ENCODE measurements around the gene EIPR1.
"Not testable (repeated sequence)": the region's sequence is repeated elsewhere in the genome, so short reads cannot be mapped to it uniquely, and the experiment has no call there.

EIPR1 gene

GRCh38 chr2:3180909-3181221 is 196.8 kb downstream of the EIPR1 start:
- in situ Hi-C loops (cut with HindIII; ENCODE audit: low pct_ligation_motif_present, low pct_unique_long_range_greater_than_20kb, low sequenced_read_pairs); DNase-seq: not testable (repeated sequence)

GRCh38 chr2:3180082-3180908 is 197.3 kb downstream of the EIPR1 start:
- DNase-seq = no peak
- in situ Hi-C loops (cut with HindIII; ENCODE audit: low pct_ligation_motif_present, low pct_unique_long_range_greater_than_20kb, low sequenced_read_pairs) = no loop called here

GRCh38 chr2:3179626-3180025 is 198.0 kb downstream of the EIPR1 start:
- in situ Hi-C loops (cut with HindIII; ENCODE audit: low pct_ligation_motif_present, low pct_unique_long_range_greater_than_20kb, low sequenced_read_pairs) = no loop called here
- no peak for DNase-seq

- peak; percentile 20 for DNase-seq
These were observed 198.4 kb downstream of the EIPR1 start for GRCh38 chr2:3179208-3179607.

GRCh38 chr2:3178578-3179031 is 199.0 kb downstream of the EIPR1 start:
- in situ Hi-C loops (cut with HindIII; ENCODE audit: low pct_ligation_motif_present, low pct_unique_long_range_greater_than_20kb, low sequenced_read_pairs) = no loop called here
- no peak for DNase-seq

More at GRCh38 chr2:3179208-3179607, 198.4 kb downstream of the EIPR1 start:
- in situ Hi-C loops (cut with HindIII; ENCODE audit: low pct_ligation_motif_present, low pct_unique_long_range_greater_than_20kb, low sequenced_read_pairs) = no loop called here

GRCh38 chr2:3177891-3178577 is 199.6 kb downstream of the EIPR1 start:
- in situ Hi-C loops (cut with HindIII; ENCODE audit: low pct_ligation_motif_present, low pct_unique_long_range_greater_than_20kb, low sequenced_read_pairs) = no loop called here

GRCh38 chr2:3176869-3177255 is 200.8 kb downstream of the EIPR1 start:
- in situ Hi-C loops (cut with HindIII; ENCODE audit: low pct_ligation_motif_present, low pct_unique_long_range_greater_than_20kb, low sequenced_read_pairs) = no loop called here
- DNase-seq = no peak

More at GRCh38 chr2:3177891-3178577, 199.6 kb downstream of the EIPR1 start:
- no peak for DNase-seq

GRCh38 chr2:3176071-3176868 is 201.3 kb downstream of the EIPR1 start:
- in situ Hi-C loops (cut with HindIII; ENCODE audit: low pct_ligation_motif_present, low pct_unique_long_range_greater_than_20kb, low sequenced_read_pairs) = no loop called here
- no peak for DNase-seq

GRCh38 chr2:3175568-3175955 is 202.1 kb downstream of the EIPR1 start:
- in situ Hi-C loops (cut with HindIII; ENCODE audit: low pct_ligation_motif_present, low pct_unique_long_range_greater_than_20kb, low sequenced_read_pairs) = no loop called here
- DNase-seq = no peak

- in situ Hi-C loops (cut with HindIII; ENCODE audit: low pct_ligation_motif_present, low pct_unique_long_range_greater_than_20kb, low sequenced_read_pairs) = no loop called here
- DNase-seq = no peak
These were observed 202.7 kb downstream of the EIPR1 start for GRCh38 chr2:3174626-3175567.

GRCh38 chr2:3173031-3173430 is 204.6 kb downstream of the EIPR1 start:
- no peak for DNase-seq
- in situ Hi-C loops (cut with HindIII; ENCODE audit: low pct_ligation_motif_present, low pct_unique_long_range_greater_than_20kb, low sequenced_read_pairs) = no loop called here

- in situ Hi-C loops (cut with HindIII; ENCODE audit: low pct_ligation_motif_present, low pct_unique_long_range_greater_than_20kb, low sequenced_read_pairs) = no loop called here
- DNase-seq = no peak
These were observed 205.2 kb downstream of the EIPR1 start for GRCh38 chr2:3172265-3172935.

- in situ Hi-C loops (cut with HindIII; ENCODE audit: low pct_ligation_motif_present, low pct_unique_long_range_greater_than_20kb, low sequenced_read_pairs) = no loop called here
- no peak for DNase-seq
These were observed 205.9 kb downstream of the EIPR1 start for GRCh38 chr2:3171564-3172264.

- no peak for DNase-seq
- in situ Hi-C loops (cut with HindIII; ENCODE audit: low pct_ligation_motif_present, low pct_unique_long_range_greater_than_20kb, low sequenced_read_pairs) = no loop called here
These were observed 206.7 kb downstream of the EIPR1 start for GRCh38 chr2:3170792-3171455.

GRCh38 chr2:3169106-3169870 is 208.3 kb downstream of the EIPR1 start:
- no peak for DNase-seq
- in situ Hi-C loops (cut with HindIII; ENCODE audit: low pct_ligation_motif_present, low pct_unique_long_range_greater_than_20kb, low sequenced_read_pairs) = no loop called here

GRCh38 chr2:3168230-3168891 is 209.3 kb downstream of the EIPR1 start:
- no peak for DNase-seq
- in situ Hi-C loops (cut with HindIII; ENCODE audit: low pct_ligation_motif_present, low pct_unique_long_range_greater_than_20kb, low sequenced_read_pairs) = no loop called here

Measured in ACHN (cell line).